Bronchial epithelial cell (primary cell): Measurements from ENCODE around the gene EMILIN2. TPM values are rescaled to one million over a fixed set of nuclear protein-coding genes. Genes with fewer than 3 reads are reported as not detected.

Experiments
- DNase-seq: peaks from one replicate; pipeline ENCODE4 v3.0.0-alpha.2; 2010; ENCODE audit warnings: low read depth
- FAIRE-seq: peaks from 2 replicates; lab custom pipeline; 2011; peaks lifted over from hg19 to GRCh38; lab: Jason Lieb, UNC
- H3K27me3 ChIP-seq: 2 replicates; pipeline ENCODE4 v1.5.1; 2011; ENCODE audit warnings: low read length; ENCODE audit not compliant: control insufficient read depth, insufficient read depth
- H3K36me3 ChIP-seq: 2 replicates; pipeline ENCODE4 v1.5.1; 2011; ENCODE audit warnings: low read length; ENCODE audit not compliant: control insufficient read depth, insufficient read depth
- H3K4me3 ChIP-seq: 2 replicates; pipeline ENCODE4 v1.5.1; 2011; ENCODE audit warnings: mild to moderate bottlenecking, low read depth, low read length, control low read depth
- CTCF ChIP-seq: IDR thresholded peaks from 2 replicates; pipeline ENCODE4 v1.5.1; 2011; ENCODE audit warnings: mild to moderate bottlenecking, moderate library complexity, low read length, control low read depth, inconsistent platforms; ENCODE audit not compliant: insufficient read depth, severe bottlenecking
- total RNA-seq: library from RNA; depleted of rRNA; stranded (reverse); fragments of >200 nt; gene quantifications from 2 replicates; pipeline ENCODE4 v1.2.1, GENCODE V29; 2014

EMILIN2 gene
- total RNA-seq, 1 donor from 2014 or later, result 1.3 TPM

GRCh38 chr18:2895391-2895790 lies 48.6 kb downstream of the EMILIN2 start:
- Histone ChIP-seq H3K4me3 (no peak overlapping the region), H3K36me3 (no peaks in the 10 kb centered on the region), H3K27me3 (no peaks in the 10 kb centered on the region)
- FAIRE-seq (no peak), DNase-seq (no peak)
- TF ChIP-seq CTCF, result no peak

GRCh38 chr18:2896990-2897389 lies 50.2 kb downstream of the EMILIN2 start:
- Histone ChIP-seq H3K4me3 (no peak overlapping the region), H3K36me3 (no peaks in the 10 kb centered on the region), H3K27me3 (no peaks in the 10 kb centered on the region)
- DNase-seq, result no peak
- TF ChIP-seq CTCF, result no peak
- no peak for FAIRE-seq

GRCh38 chr18:2897448-2898185 lies 50.8 kb downstream of the EMILIN2 start:
- Histone ChIP-seq H3K36me3 (no peaks in the 10 kb centered on the region), H3K27me3 (no peaks in the 10 kb centered on the region), H3K4me3 (no peak overlapping the region)
- FAIRE-seq (no peak), DNase-seq (no peak)
- TF ChIP-seq CTCF, result no peak

GRCh38 chr18:2898186-2898640 lies 51.4 kb downstream of the EMILIN2 start:
- H3K4me3 ChIP-seq, result no peak overlapping the region
- FAIRE-seq, result no peak
- no peak for TF ChIP-seq CTCF
- no peaks in the 10 kb centered on the region for H3K36me3 ChIP-seq
- peak; percentile 51 for DNase-seq
- H3K27me3 ChIP-seq, result no peaks in the 10 kb centered on the region

GRCh38 chr18:2900684-2901422 lies 54.0 kb downstream of the EMILIN2 start:
- no peak overlapping the region for H3K4me3 ChIP-seq
- FAIRE-seq (no peak), DNase-seq (no peak)
- peaks cover 3% of the 10 kb centered on the region for H3K27me3 ChIP-seq
- no peaks in the 10 kb centered on the region for H3K36me3 ChIP-seq
- TF ChIP-seq CTCF, result no peak
